K562 (cell line): Measurements from ENCODE around the gene MPI. TPM values are rescaled to one million over a fixed set of nuclear protein-coding genes. Genes with fewer than 3 reads are reported as not detected.

Source experiments
- ADNP ChIP-seq: fragments of 200-800 bp; sonication (Bioruptor generic); IDR thresholded peaks from 2 replicates; pipeline ENCODE4 v1.6.1; 2016; ENCODE audit warnings: missing genetic modification characterization, missing compliant biosample characterization
- BMI1 ChIP-seq: fragments of 150-350 bp; IDR thresholded peaks from 2 replicates; pipeline ENCODE4 v1.6.1; 2014; ENCODE audit warnings: low read length
- CBX1 ChIP-seq: sonication (generic); IDR thresholded peaks from 2 replicates; pipeline ENCODE4 v1.6.1; 2016; ENCODE audit warnings: antibody characterized with exemption, low read depth, mild to moderate bottlenecking
- CREM ChIP-seq: IDR thresholded peaks from 2 replicates; pipeline ENCODE4 v1.6.1; 2014; ENCODE audit warnings: antibody characterized with exemption, low read depth
- ESRRB ChIP-seq: fragments of 250-450 bp; sonication (Bioruptor Pico); IDR thresholded peaks from 2 replicates; pipeline ENCODE4 v1.5.0; 2020; ENCODE audit warnings: mild to moderate bottlenecking, moderate library complexity, borderline replicate concordance
- GATAD2A ChIP-seq: fragments of 450-650 bp; IDR thresholded peaks from 2 replicates; pipeline ENCODE4 v1.6.1; 2017
- MTA3 ChIP-seq: fragments of 450-650 bp; formaldehyde crosslinking; IDR thresholded peaks from 2 replicates; pipeline ENCODE4 v1.6.1; 2017; ENCODE audit warnings: mild to moderate bottlenecking, borderline replicate concordance
- NEUROD1 ChIP-seq: fragments of 150-350 bp; IDR thresholded peaks from 2 replicates; pipeline ENCODE4 v1.6.1; 2014; ENCODE audit warnings: borderline replicate concordance, low read length, low read depth; ENCODE audit not compliant: partially characterized antibody
- POLR2AphosphoS2 ChIP-seq: IDR thresholded peaks from 2 replicates; pipeline ENCODE4 v1.6.1; 2012; ENCODE audit warnings: low read length, improper control_type of control experiment
- POLR3G ChIP-seq: IDR thresholded peaks from 2 replicates; pipeline ENCODE4 v1.6.1; 2011; ENCODE audit not compliant: insufficient read length, insufficient replicate concordance; ENCODE audit errors: extremely low read depth
- PPARD ChIP-seq: fragments of 250-450 bp; sonication (Bioruptor Pico); IDR thresholded peaks from 2 replicates; pipeline ENCODE4 v1.8.0; 2022; ENCODE audit warnings: inconsistent platforms, mild to moderate bottlenecking, moderate library complexity
- PURB ChIP-seq: sonication (generic); formaldehyde crosslinking; IDR thresholded peaks from 2 replicates; pipeline ENCODE4 v1.9.0; 2021; ENCODE audit warnings: low read depth, mild to moderate bottlenecking, missing genetic modification reagents
- TFAM ChIP-seq: fragments of 250-450 bp; sonication (Bioruptor Pico); conservative IDR thresholded peaks from 2 replicates; pipeline ENCODE4 v1.5.0; 2021; ENCODE audit warnings: mild to moderate bottlenecking, moderate library complexity
- TRIM24 ChIP-seq, 2 experiments: fragments of 450-650 bp; IDR thresholded peaks; 2 replicates each; pipeline ENCODE4 v1.6.1; 2016
- ZC3H11A ChIP-seq: IDR thresholded peaks from 2 replicates; pipeline ENCODE4 v1.6.1; 2012; ENCODE audit warnings: low read depth, low read length, improper control_type of control experiment
- ZFPM2 ChIP-seq: fragments of 250-450 bp; sonication (Bioruptor Pico); IDR thresholded peaks from 2 replicates; pipeline ENCODE4 v1.5.1; 2022; ENCODE audit warnings: mild to moderate bottlenecking
- ZNF24 ChIP-seq: fragments of 450-650 bp; IDR thresholded peaks from 2 replicates; pipeline ENCODE4 v1.6.1; 2016
- ZNF445 ChIP-seq: fragments of 250-450 bp; sonication (Bioruptor Pico); IDR thresholded peaks from 2 replicates; pipeline ENCODE4 v1.4.0; 2020; ENCODE audit warnings: low read depth, mild to moderate bottlenecking, moderate library complexity
- ZNF695 ChIP-seq: fragments of 450-650 bp; formaldehyde crosslinking; IDR thresholded peaks from 2 replicates; pipeline ENCODE4 v1.4.0; 2020; ENCODE audit warnings: mild to moderate bottlenecking, moderate library complexity
- ZNF696 ChIP-seq: fragments of 250-450 bp; sonication (Bioruptor Pico); conservative IDR thresholded peaks from 2 replicates; pipeline ENCODE4 v1.4.0; 2020; ENCODE audit warnings: mild to moderate bottlenecking, moderate library complexity
- ZZZ3 ChIP-seq: fragments of 450-650 bp; IDR thresholded peaks from 2 replicates; pipeline ENCODE4 v1.6.1; 2016; ENCODE audit warnings: antibody characterized with exemption, mild to moderate bottlenecking, moderate library complexity
- polyA plus RNA-seq, 8 experiments: library from polyadenylated mRNA; depleted of rRNA in 4 of 8; stranded (reverse) in 5 of 8; unstranded in 3 of 8; fragments of >200 nt; fragmentation: Nextera tagmentation in 2 of 8; fragmentation: Illumina TruSeq in 1 of 8; extraction: Ambion mirVana in 2 of 8; extraction: Trizol in 1 of 8; gene quantifications; 2 replicates each; pipeline versions ENCODE4 v1.2.1 to v1.2.3, GENCODE V29; 2011 to 2014; ENCODE audit warnings: inconsistent platforms in 1 of 8, missing spikeins in 1 of 8
- total RNA-seq, 7 experiments: library from RNA; depleted of rRNA in 6 of 7; stranded (reverse); fragments of >200 nt in 6 of 7; fragmentation: Illumina TruSeq in 2 of 7; extraction: Trizol in 2 of 7; gene quantifications; 2 replicates each; pipeline versions ENCODE4 v1.2.1 to v1.2.3, GENCODE V29; 2011 to 2021; ENCODE audit warnings: low replicate concordance in 1 of 7
- TF ChIP-seq, protein P1 (sequence below): fragments of 250-450 bp; sonication (Bioruptor Pico); IDR thresholded peaks from 2 replicates; pipeline ENCODE4 v1.8.0; 2022; ENCODE audit warnings: inconsistent platforms, mild to moderate bottlenecking, moderate library complexity, borderline replicate concordance
- TF ChIP-seq, protein P2 (sequence below): fragments of 250-450 bp; sonication (Bioruptor Pico); IDR thresholded peaks from 2 replicates; pipeline ENCODE4 v1.8.0; 2021; ENCODE audit warnings: moderate library complexity, mild to moderate bottlenecking, inconsistent platforms
- TF ChIP-seq, protein P3 (sequence below): conservative IDR thresholded peaks from 2 replicates; pipeline ENCODE4 v1.6.1; 2011; ENCODE audit warnings: low read depth, mild to moderate bottlenecking, low read length; ENCODE audit not compliant: control insufficient read depth
- TF ChIP-seq, protein P4 (sequence below), 2 experiments: fragments of 150-350 bp in 1 of 2; IDR thresholded peaks; 2 replicates each; pipeline ENCODE4 v1.6.1; 2012 to 2016; ENCODE audit warnings: low read depth in 2 of 2, low read length in 2 of 2, mild to moderate bottlenecking in 1 of 2, moderate library complexity in 1 of 2

The MPI gene
- total and polyA plus RNA-seq, 9 of the 15 experiments (the other 6 are each of a cell fraction or from before 2014, with no cell fraction given) = 30.7 to 105 (median 40.5) TPM

DNA sequence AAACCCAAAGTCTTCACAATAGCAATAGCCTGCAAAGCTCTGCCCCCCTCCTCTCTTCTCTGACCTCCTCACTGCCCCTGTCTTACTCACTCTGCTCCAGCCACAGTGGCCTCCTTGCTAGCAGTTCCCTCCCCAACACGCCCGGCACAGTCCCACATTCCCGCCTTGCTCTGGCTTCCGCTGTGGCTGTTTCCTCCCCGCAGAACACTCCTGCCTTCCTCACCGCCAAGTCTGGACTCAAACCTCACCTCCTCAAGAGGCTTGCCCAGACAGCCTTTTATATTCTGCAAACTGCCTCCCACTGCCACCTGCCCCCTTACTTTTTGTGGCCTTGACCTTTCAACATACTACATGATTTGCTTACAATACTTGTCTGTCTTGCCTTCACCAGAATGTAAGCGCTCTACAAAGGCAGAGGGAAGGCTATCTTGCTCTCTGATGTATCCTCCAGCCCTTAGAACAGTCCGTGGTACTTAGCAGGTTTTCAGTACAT lies 406 bp upstream of the MPI start (continued):
- 0 out of 2 replicates have a peak, but pooled peaks have one; percentile 33 for TF ChIP-seq ZNF696 (CRISPR knock-in tag)
- TF ChIP-seq ZNF695 (CRISPR knock-in tag) = no peak
- no peak for TF ChIP-seq ZFPM2 (CRISPR knock-in tag)
- 0 out of 2 replicates have a peak, but pooled peaks have one; percentile 19 for TF ChIP-seq MTA3
- TF ChIP-seq TRIM24 (IDR thresholded peaks at IDR 0.05) = no peak
- TF ChIP-seq ZZZ3 = no peak
- no peak for TF ChIP-seq GATAD2A
- TF ChIP-seq ZNF445 (CRISPR knock-in tag) = no peak
- TF ChIP-seq POLR2AphosphoS2 = no peak
- TF ChIP-seq ZC3H11A = no peak
- no peak for TF ChIP-seq POLR3G
- no peak for TF ChIP-seq ESRRB (CRISPR knock-in tag)
- TF ChIP-seq TFAM (CRISPR knock-in tag) = no peak
- 0 out of 2 replicates have a peak, but pooled peaks have one; percentile 13 for TF ChIP-seq CBX1
- TF ChIP-seq ZNF24 = no peak
- TF ChIP-seq BMI1 = no peak
- TF ChIP-seq CREM = no peak
- TF ChIP-seq ADNP = no peak
- no peak for TF ChIP-seq NEUROD1
- no peak for TF ChIP-seq PPARD (CRISPR knock-in tag)
- TF ChIP-seq, protein P1, sequence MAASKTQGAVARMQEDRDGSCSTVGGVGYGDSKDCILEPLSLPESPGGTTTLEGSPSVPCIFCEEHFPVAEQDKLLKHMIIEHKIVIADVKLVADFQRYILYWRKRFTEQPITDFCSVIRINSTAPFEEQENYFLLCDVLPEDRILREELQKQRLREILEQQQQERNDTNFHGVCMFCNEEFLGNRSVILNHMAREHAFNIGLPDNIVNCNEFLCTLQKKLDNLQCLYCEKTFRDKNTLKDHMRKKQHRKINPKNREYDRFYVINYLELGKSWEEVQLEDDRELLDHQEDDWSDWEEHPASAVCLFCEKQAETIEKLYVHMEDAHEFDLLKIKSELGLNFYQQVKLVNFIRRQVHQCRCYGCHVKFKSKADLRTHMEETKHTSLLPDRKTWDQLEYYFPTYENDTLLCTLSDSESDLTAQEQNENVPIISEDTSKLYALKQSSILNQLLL (CRISPR knock-in tag) = no peak
- TF ChIP-seq, protein P2, sequence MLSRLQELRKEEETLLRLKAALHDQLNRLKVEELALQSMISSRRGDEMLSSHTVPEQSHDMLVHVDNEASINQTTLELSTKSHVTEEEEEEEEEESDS (CRISPR knock-in tag) = no peak
- TF ChIP-seq, protein P3, sequence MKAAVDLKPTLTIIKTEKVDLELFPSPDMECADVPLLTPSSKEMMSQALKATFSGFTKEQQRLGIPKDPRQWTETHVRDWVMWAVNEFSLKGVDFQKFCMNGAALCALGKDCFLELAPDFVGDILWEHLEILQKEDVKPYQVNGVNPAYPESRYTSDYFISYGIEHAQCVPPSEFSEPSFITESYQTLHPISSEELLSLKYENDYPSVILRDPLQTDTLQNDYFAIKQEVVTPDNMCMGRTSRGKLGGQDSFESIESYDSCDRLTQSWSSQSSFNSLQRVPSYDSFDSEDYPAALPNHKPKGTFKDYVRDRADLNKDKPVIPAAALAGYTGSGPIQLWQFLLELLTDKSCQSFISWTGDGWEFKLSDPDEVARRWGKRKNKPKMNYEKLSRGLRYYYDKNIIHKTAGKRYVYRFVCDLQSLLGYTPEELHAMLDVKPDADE = no peak
- TF ChIP-seq, protein P4, sequence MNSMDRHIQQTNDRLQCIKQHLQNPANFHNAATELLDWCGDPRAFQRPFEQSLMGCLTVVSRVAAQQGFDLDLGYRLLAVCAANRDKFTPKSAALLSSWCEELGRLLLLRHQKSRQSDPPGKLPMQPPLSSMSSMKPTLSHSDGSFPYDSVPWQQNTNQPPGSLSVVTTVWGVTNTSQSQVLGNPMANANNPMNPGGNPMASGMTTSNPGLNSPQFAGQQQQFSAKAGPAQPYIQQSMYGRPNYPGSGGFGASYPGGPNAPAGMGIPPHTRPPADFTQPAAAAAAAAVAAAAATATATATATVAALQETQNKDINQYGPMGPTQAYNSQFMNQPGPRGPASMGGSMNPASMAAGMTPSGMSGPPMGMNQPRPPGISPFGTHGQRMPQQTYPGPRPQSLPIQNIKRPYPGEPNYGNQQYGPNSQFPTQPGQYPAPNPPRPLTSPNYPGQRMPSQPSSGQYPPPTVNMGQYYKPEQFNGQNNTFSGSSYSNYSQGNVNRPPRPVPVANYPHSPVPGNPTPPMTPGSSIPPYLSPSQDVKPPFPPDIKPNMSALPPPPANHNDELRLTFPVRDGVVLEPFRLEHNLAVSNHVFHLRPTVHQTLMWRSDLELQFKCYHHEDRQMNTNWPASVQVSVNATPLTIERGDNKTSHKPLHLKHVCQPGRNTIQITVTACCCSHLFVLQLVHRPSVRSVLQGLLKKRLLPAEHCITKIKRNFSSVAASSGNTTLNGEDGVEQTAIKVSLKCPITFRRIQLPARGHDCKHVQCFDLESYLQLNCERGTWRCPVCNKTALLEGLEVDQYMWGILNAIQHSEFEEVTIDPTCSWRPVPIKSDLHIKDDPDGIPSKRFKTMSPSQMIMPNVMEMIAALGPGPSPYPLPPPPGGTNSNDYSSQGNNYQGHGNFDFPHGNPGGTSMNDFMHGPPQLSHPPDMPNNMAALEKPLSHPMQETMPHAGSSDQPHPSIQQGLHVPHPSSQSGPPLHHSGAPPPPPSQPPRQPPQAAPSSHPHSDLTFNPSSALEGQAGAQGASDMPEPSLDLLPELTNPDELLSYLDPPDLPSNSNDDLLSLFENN (IDR thresholded peaks at IDR 0.05; ENCODE audit: low read depth in 2 of 2, low read length in 2 of 2) = no peak
- TF ChIP-seq PURB (CRISPR knock-in tag) = no peak
